Measurements from ENCODE around the gene NEAT1. TPM values are rescaled to one million over a fixed set of nuclear protein-coding genes. Genes with fewer than 3 reads are reported as not detected.
"Not testable (repeated sequence)": the region's sequence is repeated elsewhere in the genome, so short reads cannot be mapped to it uniquely, and the experiment has no call there.

The NEAT1 gene
- total RNA-seq, 2 donors from 2014 or later: 376 to 539 TPM

- no peaks in the 10 kb centered on the region for H3K9me3 ChIP-seq
- WGBS, 2 donors: 79 to 92% methylated on average over 2 of the region's 2 CpGs
- ATAC-seq: no peak
- H3K4me1 ChIP-seq: peaks cover 10% of the 10 kb centered on the region
- intact Hi-C loops (cut with DNase I): no loop called here
- no peak overlapping the region for H3K4me3 ChIP-seq
- peaks cover 0 to 5% of the 10 kb centered on the region in 2 donors for H3K36me3 ChIP-seq (replicated peaks in 1 of 2; ENCODE audit: insufficient read depth in 1 of 2, low read depth in 2 of 2)
- H3K27me3 ChIP-seq: no peaks in the 10 kb centered on the region
- H3K27ac ChIP-seq: peak overlapping the region in 2 of 4 donors; percentile 41 to 52
- no peak for DNase-seq
- TF ChIP-seq POLR2A (IDR thresholded peaks at IDR 0.05) (no peak), CTCF (IDR thresholded peaks at IDR 0.05) (no peak)
Observed at GRCh38 chr11:65448074-65448417, 25.4 kb downstream of the NEAT1 start.

- Histone ChIP-seq H3K27me3 (no peaks in the 10 kb centered on the region), H3K36me3 (replicated peaks in 1 of 2; ENCODE audit: insufficient read depth in 1 of 2, low read depth in 2 of 2) (peaks cover 0 to 5% of the 10 kb centered on the region in 2 donors), H3K27ac (peak overlapping the region in 2 of 4 donors; percentile 41 to 52), H3K9me3 (no peaks in the 10 kb centered on the region), H3K4me1 (peaks cover 4% of the 10 kb centered on the region), H3K4me3 (no peak overlapping the region)
- 76 to 79% methylated on average over 2 to 3 of the region's 3 CpGs for WGBS, 2 donors
- intact Hi-C loops (cut with DNase I): no loop called here
- ATAC-seq (peak; percentile 10), DNase-seq (peak in 2 of 4 donors; percentile 39 to 49)
- TF ChIP-seq CTCF (IDR thresholded peaks at IDR 0.05) (no peak), POLR2A (IDR thresholded peaks at IDR 0.05) (peak in 1 of 3 donors; percentile 24)
Observed at GRCh38 chr11:65448418-65449105, 26.0 kb downstream of the NEAT1 start.

GRCh38 chr11:65451301-65451700 lies 28.7 kb downstream of the NEAT1 start:
- H3K27me3 ChIP-seq; ATAC-seq; H3K36me3 ChIP-seq (replicated peaks in 1 of 2; ENCODE audit: insufficient read depth in 1 of 2, low read depth in 2 of 2); H3K4me3 ChIP-seq; H3K4me1 ChIP-seq; H3K27ac ChIP-seq; DNase-seq; H3K9me3 ChIP-seq; intact Hi-C loops (cut with DNase I): not testable (repeated sequence)
- WGBS, 2 donors: no CpG with 5 or more reads among the region's 30 CpGs

GRCh38 chr11:65452259-65452658 lies 29.7 kb downstream of the NEAT1 start:
- H3K27me3 ChIP-seq; H3K27ac ChIP-seq; intact Hi-C loops (cut with DNase I); H3K4me3 ChIP-seq; H3K36me3 ChIP-seq (replicated peaks in 1 of 2; ENCODE audit: insufficient read depth in 1 of 2, low read depth in 2 of 2); H3K9me3 ChIP-seq; H3K4me1 ChIP-seq; ATAC-seq; DNase-seq: not testable (repeated sequence)
- 18 to 43% methylated on average over 1 to 3 of the region's 3 CpGs for WGBS, 2 donors

GRCh38 chr11:65452806-65453490 lies 30.4 kb downstream of the NEAT1 start:
- ATAC-seq: no peak

More at GRCh38 chr11:65452806-65453490, 30.4 kb downstream of the NEAT1 start:
- no peak overlapping the region for H3K27ac ChIP-seq
- peaks cover 10% of the 10 kb centered on the region for H3K4me1 ChIP-seq
- TF ChIP-seq CTCF (IDR thresholded peaks at IDR 0.05) (no peak), POLR2A (IDR thresholded peaks at IDR 0.05) (no peak)
- H3K36me3 ChIP-seq (replicated peaks in 1 of 2; ENCODE audit: insufficient read depth in 1 of 2, low read depth in 2 of 2): no peaks in the 10 kb centered on the region
- no peaks in the 10 kb centered on the region for H3K9me3 ChIP-seq
- H3K4me3 ChIP-seq: no peak overlapping the region
- no peak for DNase-seq
- 76 to 87% methylated on average over 3 to 8 of the region's 8 CpGs for WGBS, 2 donors
- intact Hi-C loops (cut with DNase I): no loop called here
- H3K27me3 ChIP-seq: no peaks in the 10 kb centered on the region

All from body of pancreas (tissue), 4 donors.